Esophagus squamous epithelium (tissue), 4 donors: ENCODE results near the gene ABCA3.
"Not testable (repeated sequence)": the region's sequence is repeated elsewhere in the genome, so short reads cannot be mapped to it uniquely, and the experiment has no call there.

ENCODE experiments used
- POLR2A ChIP-seq, 4 donors: fragments of 450-650 bp; IDR thresholded peaks; one replicate each; pipeline ENCODE4 v1.6.1; 2017; ENCODE audit warnings: antibody characterized with exemption in 4 of 4, mild to moderate bottlenecking in 4 of 4, moderate library complexity in 3 of 4
- TF ChIP-seq, protein P1 (sequence below), 6 experiments: fragments of 450-650 bp in 4 of 6; fragments of 200-600 bp in 2 of 6; sonication (generic) in 2 of 6; IDR thresholded peaks; one replicate each; pipeline ENCODE4 v1.5.1; 2016 to 2019; ENCODE audit warnings: antibody characterized with exemption in 6 of 6, mild to moderate bottlenecking in 4 of 6, moderate library complexity in 4 of 6

DNA sequence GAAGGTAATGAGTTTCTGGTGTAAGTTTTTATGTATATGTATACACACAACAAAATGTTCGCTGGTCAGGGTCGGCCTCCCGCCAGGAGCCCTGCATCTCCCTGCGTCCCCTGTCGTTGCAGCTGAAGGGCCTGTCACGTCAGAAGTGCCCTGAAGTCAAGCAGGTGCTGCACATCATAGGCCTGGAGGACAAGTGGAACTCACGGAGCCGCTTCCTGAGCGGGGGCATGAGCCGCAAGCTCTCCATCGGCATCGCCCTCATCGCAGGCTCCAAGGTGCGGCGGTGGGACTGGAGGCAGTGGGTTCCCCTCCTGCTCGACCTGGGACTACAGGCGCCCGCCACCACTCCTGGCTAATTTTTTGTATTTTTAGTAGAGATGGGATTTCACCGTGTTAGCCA is 45.5 kb upstream of the ABCA3 start:
- TF ChIP-seq, protein P1, sequence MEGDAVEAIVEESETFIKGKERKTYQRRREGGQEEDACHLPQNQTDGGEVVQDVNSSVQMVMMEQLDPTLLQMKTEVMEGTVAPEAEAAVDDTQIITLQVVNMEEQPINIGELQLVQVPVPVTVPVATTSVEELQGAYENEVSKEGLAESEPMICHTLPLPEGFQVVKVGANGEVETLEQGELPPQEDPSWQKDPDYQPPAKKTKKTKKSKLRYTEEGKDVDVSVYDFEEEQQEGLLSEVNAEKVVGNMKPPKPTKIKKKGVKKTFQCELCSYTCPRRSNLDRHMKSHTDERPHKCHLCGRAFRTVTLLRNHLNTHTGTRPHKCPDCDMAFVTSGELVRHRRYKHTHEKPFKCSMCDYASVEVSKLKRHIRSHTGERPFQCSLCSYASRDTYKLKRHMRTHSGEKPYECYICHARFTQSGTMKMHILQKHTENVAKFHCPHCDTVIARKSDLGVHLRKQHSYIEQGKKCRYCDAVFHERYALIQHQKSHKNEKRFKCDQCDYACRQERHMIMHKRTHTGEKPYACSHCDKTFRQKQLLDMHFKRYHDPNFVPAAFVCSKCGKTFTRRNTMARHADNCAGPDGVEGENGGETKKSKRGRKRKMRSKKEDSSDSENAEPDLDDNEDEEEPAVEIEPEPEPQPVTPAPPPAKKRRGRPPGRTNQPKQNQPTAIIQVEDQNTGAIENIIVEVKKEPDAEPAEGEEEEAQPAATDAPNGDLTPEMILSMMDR (IDR thresholded peaks at IDR 0.05) = not testable (repeated sequence)
- not testable (repeated sequence) for TF ChIP-seq POLR2A (IDR thresholded peaks at IDR 0.05)
